ENCODE measurements around the gene TNNC1.

Gene TNNC1

GRCh38 chr3:52483577-52484381, 29.9 kb upstream of the TNNC1 start:
- no peak for DNase-seq

GRCh38 chr3:52483081-52483480, 29.2 kb upstream of the TNNC1 start:
- no peak for DNase-seq

GRCh38 chr3:52481819-52482521, 28.1 kb upstream of the TNNC1 start:
- no peak for DNase-seq

GRCh38 chr3:52480768-52481715, 27.2 kb upstream of the TNNC1 start:
- DNase-seq, result no peak

- no peak for DNase-seq
Measured at GRCh38 chr3:52479877-52480575, 26.2 kb upstream of the TNNC1 start.

- DNase-seq, result no peak
Measured at GRCh38 chr3:52479037-52479876, 25.4 kb upstream of the TNNC1 start.

GRCh38 chr3:52477796-52478095, 23.9 kb upstream of the TNNC1 start:
- DNase-seq, result no peak

- DNase-seq, result no peak
Measured at GRCh38 chr3:52477076-52477795, 23.4 kb upstream of the TNNC1 start.

GRCh38 chr3:52473026-52473425, 19.2 kb upstream of the TNNC1 start:
- no peak for DNase-seq

GRCh38 chr3:52472239-52473000, 18.6 kb upstream of the TNNC1 start:
- no peak for DNase-seq

GRCh38 chr3:52471371-52472238, 17.8 kb upstream of the TNNC1 start:
- no peak for DNase-seq

GRCh38 chr3:52470920-52471319, 17.1 kb upstream of the TNNC1 start:
- no peak for DNase-seq

- no peak for DNase-seq
Measured at GRCh38 chr3:52469001-52469400, 15.2 kb upstream of the TNNC1 start.

GRCh38 chr3:52468336-52468735, 14.5 kb upstream of the TNNC1 start:
- DNase-seq, result no peak

GRCh38 chr3:52463416-52463815, 9.6 kb upstream of the TNNC1 start:
- no peak for DNase-seq

GRCh38 chr3:52461874-52462273, 8.0 kb upstream of the TNNC1 start:
- DNase-seq, result no peak

- no peak for DNase-seq
Measured at GRCh38 chr3:52458770-52459545, 5.1 kb upstream of the TNNC1 start.

GRCh38 chr3:52458031-52458760, 4.4 kb upstream of the TNNC1 start:
- no peak for DNase-seq

Data from NCI-H2081 treated with DMSO at 0.1 percent for 48 hours (cell line).